ENCODE results near the gene TUBB4A. TPM values are rescaled to one million over a fixed set of nuclear protein-coding genes. Genes with fewer than 3 reads are reported as not detected.
A peak's percentile ranks its signal among the peaks of the same experiment; 100 is the strongest.

Gene TUBB4A
- total and polyA plus RNA-seq, 10 of the 15 experiments (the other 5 are each of a cell fraction or from before 2014, with no cell fraction given): 0.29 to 22.4 (median 3.8) TPM

GRCh38 chr19:6529937-6530385 lies 27.9 kb upstream of the TUBB4A start:
- ATAC-seq (no peak), FAIRE-seq (peak; percentile 64), DNase-seq (ENCODE audit: low read depth, low spot score) (no peak)
- Histone ChIP-seq H3K36me3 (ENCODE audit: control insufficient read depth in 2 of 2, insufficient read depth in 2 of 2, low read length in 1 of 2) (peaks cover 0 to 7% of the 10 kb centered on the region in 2 experiments; a peak in 2 of 4 replicates), H4K20me1 (ENCODE audit: control insufficient read depth, insufficient read depth) (no peaks in the 10 kb centered on the region), H3K4me2 (ENCODE audit: control insufficient read depth, insufficient read depth) (peak overlapping the region; percentile 73), H3K27ac (ENCODE audit: control insufficient read depth, insufficient read depth) (peak overlapping the region; percentile 83), H3K9ac (ENCODE audit: control insufficient read depth, insufficient read depth, low read length) (peak overlapping the region; percentile 99; the same call in 1 of the 2 replicates), H3K79me2 (ENCODE audit: control insufficient read depth, insufficient read depth, low read length) (peaks cover 55% of the 10 kb centered on the region), H3K27me3 (replicated peaks in 1 of 2; ENCODE audit: control insufficient read depth in 2 of 2, insufficient read depth in 2 of 2, low read length in 1 of 2) (no peaks in the 10 kb centered on the region), H2AFZ (ENCODE audit: control insufficient read depth, low read depth, low read length) (no peak overlapping the region), H3K4me1 (ENCODE audit: control insufficient read depth, insufficient read depth, low read length) (peaks cover 32% of the 10 kb centered on the region), H3K9me3 (replicated peaks; ENCODE audit: control insufficient read depth, insufficient read depth, low read length) (no peaks in the 10 kb centered on the region; the same call in 2 of the 3 replicates), H3K4me3 (peak overlapping the region; percentile 99)
- in situ Hi-C loops (cut with MboI) (loop anchor here (10.0 kb wide), 1 partner anchor 1175 kb away; the partner anchor contains the start of gene FCER2), intact Hi-C loops (cut with micrococcal nuclease; ENCODE audit: unreplicated experiment) (loop anchor here (2.0 kb wide), 1 partner anchor 71 kb away; no protein-coding TSS in a partner anchor)
- SMC1A ChIA-PET (ENCODE audit: uncharacterized antibody, unreplicated experiment): interaction anchor here (0.7 to 1.1 kb wide), 2 partner anchors 57 to 71 kb away, joined by 3 to 7 read pairs; no protein-coding TSS in a partner anchor
- no TSS peak for BruUV-seq (replicated peaks)
- RAD21 ChIA-PET (ENCODE audit: unreplicated experiment): interaction anchor here (0.7 to 1.5 kb wide), 5 partner anchors 13 to 58 kb away, joined by 3 to 16 read pairs (median 7); no protein-coding TSS in a partner anchor
- TF ChIP-seq MTA3 (IDR thresholded peaks at IDR 0.05; ENCODE audit: borderline replicate concordance, low read length) (no peak), CREB1 (IDR thresholded peaks at IDR 0.05; ENCODE audit: low read depth) (no peak), NFYB (IDR thresholded peaks at IDR 0.05; ENCODE audit: insufficient read depth, low read depth, low read length) (no peak), ZSCAN29 (IDR thresholded peaks at IDR 0.05) (no peak), HDAC2 (IDR thresholded peaks at IDR 0.05) (no peak)
- TF ChIP-seq, protein P1, sequence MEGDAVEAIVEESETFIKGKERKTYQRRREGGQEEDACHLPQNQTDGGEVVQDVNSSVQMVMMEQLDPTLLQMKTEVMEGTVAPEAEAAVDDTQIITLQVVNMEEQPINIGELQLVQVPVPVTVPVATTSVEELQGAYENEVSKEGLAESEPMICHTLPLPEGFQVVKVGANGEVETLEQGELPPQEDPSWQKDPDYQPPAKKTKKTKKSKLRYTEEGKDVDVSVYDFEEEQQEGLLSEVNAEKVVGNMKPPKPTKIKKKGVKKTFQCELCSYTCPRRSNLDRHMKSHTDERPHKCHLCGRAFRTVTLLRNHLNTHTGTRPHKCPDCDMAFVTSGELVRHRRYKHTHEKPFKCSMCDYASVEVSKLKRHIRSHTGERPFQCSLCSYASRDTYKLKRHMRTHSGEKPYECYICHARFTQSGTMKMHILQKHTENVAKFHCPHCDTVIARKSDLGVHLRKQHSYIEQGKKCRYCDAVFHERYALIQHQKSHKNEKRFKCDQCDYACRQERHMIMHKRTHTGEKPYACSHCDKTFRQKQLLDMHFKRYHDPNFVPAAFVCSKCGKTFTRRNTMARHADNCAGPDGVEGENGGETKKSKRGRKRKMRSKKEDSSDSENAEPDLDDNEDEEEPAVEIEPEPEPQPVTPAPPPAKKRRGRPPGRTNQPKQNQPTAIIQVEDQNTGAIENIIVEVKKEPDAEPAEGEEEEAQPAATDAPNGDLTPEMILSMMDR (IDR thresholded peaks at IDR 0.05 in 2 of 3, conservative IDR thresholded peaks at IDR 0.05 in 1 of 3; ENCODE audit: control insufficient read depth in 2 of 3, extremely low read depth in 1 of 3, insufficient read depth in 1 of 3, low read depth in 3 of 3, low read length in 3 of 3): no peak
- POLR2A ChIA-PET: interaction anchor here (1.0 to 2.4 kb wide), 6 partner anchors 8 to 58 kb away, joined by 4 to 23 read pairs (median 7); no protein-coding TSS in a partner anchor
- CTCF ChIA-PET: no interaction called here
- WGBS (ENCODE audit: insufficient coverage, insufficient replicate concordance, low lambda C conversion rate, missing lambda C conversion rate): 41% methylated on average over 2 of the region's 2 CpGs

All from GM12878 (cell line).